Measurements from ENCODE around the gene MYO5B. TPM values are rescaled to one million over a fixed set of nuclear protein-coding genes. Genes with fewer than 3 reads are reported as not detected.

The MYO5B gene
- total RNA-seq, 1 donor from 2014 or later = 0.52 TPM

DNA sequence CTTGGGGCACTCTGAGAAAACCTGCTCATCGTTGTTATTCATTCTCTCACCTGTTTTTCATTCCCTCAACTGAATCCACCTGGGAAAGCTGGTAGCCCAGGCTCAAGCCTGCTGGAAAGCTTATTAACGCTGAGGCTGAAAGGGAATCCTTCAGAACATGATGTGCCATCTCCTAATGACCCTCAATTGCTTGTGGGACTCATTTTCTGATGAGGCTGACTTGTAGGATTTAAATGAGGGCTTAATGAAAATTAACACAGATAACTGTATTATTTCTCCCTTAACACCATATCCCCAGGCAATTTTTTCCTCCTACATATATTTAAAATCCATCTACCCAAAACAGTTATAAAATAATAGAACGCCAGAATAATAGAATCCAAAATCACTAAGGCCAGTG is 218.9 kb downstream of the MYO5B start:
- no peak overlapping the region for H3K9ac ChIP-seq (ENCODE audit: low read depth in 1 of 3, low read length in 3 of 3)
- no peaks in the 10 kb centered on the region for H3K36me3 ChIP-seq (ENCODE audit: control insufficient read depth in 3 of 3, insufficient read depth in 3 of 3, low read length in 3 of 3)
- H3K27ac ChIP-seq (ENCODE audit: low read depth, low read length) = no peak overlapping the region
- peaks cover 0 to 6% (median 3%) of the 10 kb centered on the region in 3 donors for H3K4me1 ChIP-seq (ENCODE audit: control insufficient read depth in 3 of 3, insufficient read depth in 3 of 3, low read length in 3 of 3)
- H3K4me3 ChIP-seq (ENCODE audit: low read length in 3 of 3) = no peak overlapping the region
- H3K27me3 ChIP-seq (ENCODE audit: control insufficient read depth in 3 of 3, insufficient read depth in 3 of 3, low read length in 3 of 3) = peaks cover 0 to 4% (median 0%) of the 10 kb centered on the region in 3 donors
- no peaks in the 10 kb centered on the region for H3K9me3 ChIP-seq (ENCODE audit: control insufficient read depth in 3 of 3, low read length in 3 of 3)

DNA sequence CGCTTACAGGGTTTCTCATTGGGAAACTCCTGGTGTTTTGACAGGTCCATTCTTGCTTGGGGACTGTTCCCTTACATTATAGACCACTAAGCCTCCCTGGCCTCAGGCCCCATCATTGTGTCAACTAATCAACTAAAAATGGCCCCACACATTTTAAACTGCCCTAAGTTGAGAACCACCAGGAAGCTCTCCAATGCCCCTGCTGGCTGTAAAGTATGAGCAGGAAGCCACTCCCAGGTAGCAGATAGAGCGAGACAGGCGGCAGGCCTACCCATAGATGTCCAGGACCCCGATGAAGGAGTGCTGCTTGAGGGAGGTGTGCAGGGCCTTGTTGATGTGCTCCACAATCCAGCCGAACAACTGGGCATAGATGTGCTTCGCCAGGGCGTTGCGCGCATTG is 220.9 kb downstream of the MYO5B start:
- Histone ChIP-seq H3K9ac (ENCODE audit: low read depth in 1 of 3, low read length in 3 of 3) (no peak overlapping the region), H3K4me3 (ENCODE audit: low read length in 3 of 3) (no peak overlapping the region), H3K36me3 (ENCODE audit: control insufficient read depth in 3 of 3, insufficient read depth in 3 of 3, low read length in 3 of 3) (no peaks in the 10 kb centered on the region), H3K27ac (ENCODE audit: low read depth, low read length) (no peak overlapping the region), H3K4me1 (ENCODE audit: control insufficient read depth in 3 of 3, insufficient read depth in 3 of 3, low read length in 3 of 3) (peaks cover 0 to 4% (median 0%) of the 10 kb centered on the region in 3 donors), H3K27me3 (ENCODE audit: control insufficient read depth in 3 of 3, insufficient read depth in 3 of 3, low read length in 3 of 3) (peaks cover 0 to 4% (median 0%) of the 10 kb centered on the region in 3 donors), H3K9me3 (ENCODE audit: control insufficient read depth in 3 of 3, low read length in 3 of 3) (no peaks in the 10 kb centered on the region)

DNA sequence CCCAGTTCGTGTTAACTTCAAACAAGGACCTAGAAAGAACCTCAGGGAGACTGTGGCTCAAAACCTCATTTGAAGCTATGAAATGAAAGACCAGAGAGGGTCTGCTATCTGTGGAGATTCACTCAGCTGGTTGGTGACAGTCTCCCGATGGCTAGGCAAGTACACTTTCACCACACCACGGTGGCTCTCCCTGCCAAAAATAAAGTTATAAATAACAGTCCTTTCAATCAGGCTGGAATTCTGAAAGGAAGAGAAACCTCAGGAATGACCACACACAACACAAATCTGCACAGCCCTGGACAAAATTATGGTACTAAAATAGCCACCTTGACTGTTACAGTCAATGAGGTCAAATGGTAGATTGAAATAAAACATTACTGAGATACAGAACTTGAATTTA is 221.4 kb downstream of the MYO5B start:
- no peak overlapping the region for H3K9ac ChIP-seq (ENCODE audit: low read depth in 1 of 3, low read length in 3 of 3)
- no peaks in the 10 kb centered on the region for H3K9me3 ChIP-seq (ENCODE audit: control insufficient read depth in 3 of 3, low read length in 3 of 3)
- no peak overlapping the region for H3K27ac ChIP-seq (ENCODE audit: low read depth, low read length)
- peaks cover 0 to 4% (median 0%) of the 10 kb centered on the region in 3 donors for H3K27me3 ChIP-seq (ENCODE audit: control insufficient read depth in 3 of 3, insufficient read depth in 3 of 3, low read length in 3 of 3)
- H3K4me3 ChIP-seq (ENCODE audit: low read length in 3 of 3) = no peak overlapping the region
- peaks cover 0 to 4% (median 0%) of the 10 kb centered on the region in 3 donors for H3K4me1 ChIP-seq (ENCODE audit: control insufficient read depth in 3 of 3, insufficient read depth in 3 of 3, low read length in 3 of 3)
- no peaks in the 10 kb centered on the region for H3K36me3 ChIP-seq (ENCODE audit: control insufficient read depth in 3 of 3, insufficient read depth in 3 of 3, low read length in 3 of 3)

DNA sequence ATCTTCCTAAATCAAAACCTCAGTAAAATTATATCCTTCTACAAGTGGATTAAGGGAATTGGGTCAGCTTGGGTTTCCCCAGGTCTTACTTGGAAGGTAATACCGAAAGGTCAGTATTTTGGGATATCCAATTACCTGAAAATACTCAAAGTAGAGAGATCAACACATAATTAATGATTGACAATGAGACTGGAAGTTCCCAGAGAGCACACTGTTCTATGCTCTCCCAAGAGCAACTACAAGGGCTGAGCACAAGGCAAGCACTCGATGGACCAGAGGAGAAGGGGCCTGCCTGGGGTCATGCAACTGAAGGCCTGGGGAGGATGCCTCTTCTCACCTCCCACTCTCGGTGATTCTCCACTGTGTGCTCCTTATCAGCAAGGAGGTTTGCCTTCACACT is 222.4 kb downstream of the MYO5B start:
- Histone ChIP-seq H3K36me3 (ENCODE audit: control insufficient read depth in 3 of 3, insufficient read depth in 3 of 3, low read length in 3 of 3) (no peaks in the 10 kb centered on the region), H3K27ac (ENCODE audit: low read depth, low read length) (no peak overlapping the region), H3K27me3 (ENCODE audit: control insufficient read depth in 3 of 3, insufficient read depth in 3 of 3, low read length in 3 of 3) (peaks cover 0 to 3% (median 0%) of the 10 kb centered on the region in 3 donors)

DNA sequence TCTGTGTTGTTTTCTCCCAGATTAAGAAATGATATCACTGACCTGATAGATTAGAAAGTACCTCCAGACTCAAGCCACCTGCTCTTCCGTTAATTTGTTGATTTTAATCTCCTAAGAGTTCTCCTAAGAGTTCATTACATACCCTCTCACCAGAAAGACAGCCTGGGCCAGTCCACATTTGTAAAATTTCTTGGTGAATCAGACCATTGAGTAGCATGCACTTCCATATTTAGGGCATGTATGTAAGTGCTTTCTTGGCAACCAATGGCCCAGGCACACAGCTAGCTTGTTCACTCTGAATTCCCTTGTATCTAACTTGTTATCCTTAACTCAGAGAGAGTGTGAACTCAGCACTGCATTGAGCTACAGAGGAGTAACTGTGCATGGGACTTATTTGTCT is 223.5 kb downstream of the MYO5B start:
- Histone ChIP-seq H3K4me1 (ENCODE audit: control insufficient read depth in 3 of 3, insufficient read depth in 3 of 3, low read length in 3 of 3) (peaks cover 0 to 4% (median 0%) of the 10 kb centered on the region in 3 donors), H3K36me3 (ENCODE audit: control insufficient read depth in 3 of 3, insufficient read depth in 3 of 3, low read length in 3 of 3) (no peaks in the 10 kb centered on the region), H3K27me3 (ENCODE audit: control insufficient read depth in 3 of 3, insufficient read depth in 3 of 3, low read length in 3 of 3) (no peaks in the 10 kb centered on the region), H3K9ac (ENCODE audit: low read depth in 1 of 3, low read length in 3 of 3) (no peak overlapping the region), H3K9me3 (ENCODE audit: control insufficient read depth in 3 of 3, low read length in 3 of 3) (no peaks in the 10 kb centered on the region), H3K27ac (ENCODE audit: low read depth, low read length) (no peak overlapping the region), H3K4me3 (ENCODE audit: low read length in 3 of 3) (no peak overlapping the region)

More for the DNA sequence above, 222.4 kb downstream of the MYO5B start:
- peaks cover 0 to 4% (median 0%) of the 10 kb centered on the region in 3 donors for H3K4me1 ChIP-seq (ENCODE audit: control insufficient read depth in 3 of 3, insufficient read depth in 3 of 3, low read length in 3 of 3)
- no peak overlapping the region for H3K4me3 ChIP-seq (ENCODE audit: low read length in 3 of 3)
- no peaks in the 10 kb centered on the region for H3K9me3 ChIP-seq (ENCODE audit: control insufficient read depth in 3 of 3, low read length in 3 of 3)
- H3K9ac ChIP-seq (ENCODE audit: low read depth in 1 of 3, low read length in 3 of 3) = no peak overlapping the region

DNA sequence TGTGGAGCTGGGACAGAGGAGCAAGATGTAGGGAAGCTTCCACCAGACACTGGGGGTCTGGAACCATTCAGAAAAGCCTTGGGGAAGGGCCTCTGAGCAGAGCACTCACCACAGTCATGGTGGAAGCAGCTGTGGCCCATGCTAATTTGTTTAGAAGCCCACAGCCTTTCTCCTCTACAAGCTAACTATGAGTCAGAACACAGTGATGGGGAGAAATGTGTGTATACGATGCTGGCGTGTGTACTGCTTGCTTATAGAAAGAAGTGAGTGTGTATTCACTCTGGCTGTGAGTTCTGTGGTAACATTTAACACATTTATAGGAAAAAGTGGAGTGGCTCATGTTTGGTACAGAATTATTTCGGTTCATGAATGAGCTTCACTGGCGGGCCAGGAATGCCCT is 224.6 kb downstream of the MYO5B start:
- H3K36me3 ChIP-seq (ENCODE audit: control insufficient read depth in 3 of 3, insufficient read depth in 3 of 3, low read length in 3 of 3) = no peaks in the 10 kb centered on the region
- no peak overlapping the region for H3K4me3 ChIP-seq (ENCODE audit: low read length in 3 of 3)
- no peak overlapping the region for H3K9ac ChIP-seq (ENCODE audit: low read depth in 1 of 3, low read length in 3 of 3)
- H3K27me3 ChIP-seq (ENCODE audit: control insufficient read depth in 3 of 3, insufficient read depth in 3 of 3, low read length in 3 of 3) = no peaks in the 10 kb centered on the region
- no peaks in the 10 kb centered on the region for H3K9me3 ChIP-seq (ENCODE audit: control insufficient read depth in 3 of 3, low read length in 3 of 3)
- peaks cover 0 to 4% (median 0%) of the 10 kb centered on the region in 3 donors for H3K4me1 ChIP-seq (ENCODE audit: control insufficient read depth in 3 of 3, insufficient read depth in 3 of 3, low read length in 3 of 3)
- no peak overlapping the region for H3K27ac ChIP-seq (ENCODE audit: low read depth, low read length)

DNA sequence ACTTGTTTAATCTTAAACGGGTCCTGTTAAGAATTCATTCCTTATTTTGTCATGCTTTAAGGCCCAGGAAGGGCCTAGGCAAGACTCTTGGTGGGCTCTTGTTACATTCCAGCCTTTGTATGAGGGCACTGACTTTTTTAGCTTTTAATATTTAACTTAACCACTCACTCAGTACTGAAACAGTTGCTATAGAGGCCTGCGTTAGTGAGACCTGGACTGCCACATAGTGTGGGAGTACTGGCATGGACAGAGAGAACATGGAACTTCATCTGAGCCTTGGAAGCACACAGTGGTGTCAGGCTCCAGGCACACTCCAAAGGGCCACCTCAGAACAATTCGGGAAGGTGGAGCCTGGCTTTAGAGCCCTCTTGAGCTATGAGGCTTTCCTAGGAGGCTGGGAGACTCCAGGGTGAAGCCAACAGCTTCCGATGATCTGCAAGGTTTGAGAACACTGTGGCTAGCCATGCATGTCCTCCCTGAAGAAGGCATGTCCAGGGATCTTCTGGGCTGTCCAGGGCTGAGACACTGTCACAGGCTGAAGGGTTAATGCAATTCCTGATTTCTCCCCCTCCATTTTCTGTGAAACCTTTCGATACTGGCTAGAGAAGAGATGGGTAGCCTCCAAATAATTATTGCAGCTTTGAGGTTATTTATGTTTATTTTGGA is 226.2 kb downstream of the MYO5B start:
- H3K9ac ChIP-seq (ENCODE audit: low read depth in 1 of 3, low read length in 3 of 3) = no peak overlapping the region
- H3K4me3 ChIP-seq (ENCODE audit: low read length in 3 of 3) = no peak overlapping the region
- H3K4me1 ChIP-seq (ENCODE audit: control insufficient read depth in 3 of 3, insufficient read depth in 3 of 3, low read length in 3 of 3) = no peaks in the 10 kb centered on the region

DNA sequence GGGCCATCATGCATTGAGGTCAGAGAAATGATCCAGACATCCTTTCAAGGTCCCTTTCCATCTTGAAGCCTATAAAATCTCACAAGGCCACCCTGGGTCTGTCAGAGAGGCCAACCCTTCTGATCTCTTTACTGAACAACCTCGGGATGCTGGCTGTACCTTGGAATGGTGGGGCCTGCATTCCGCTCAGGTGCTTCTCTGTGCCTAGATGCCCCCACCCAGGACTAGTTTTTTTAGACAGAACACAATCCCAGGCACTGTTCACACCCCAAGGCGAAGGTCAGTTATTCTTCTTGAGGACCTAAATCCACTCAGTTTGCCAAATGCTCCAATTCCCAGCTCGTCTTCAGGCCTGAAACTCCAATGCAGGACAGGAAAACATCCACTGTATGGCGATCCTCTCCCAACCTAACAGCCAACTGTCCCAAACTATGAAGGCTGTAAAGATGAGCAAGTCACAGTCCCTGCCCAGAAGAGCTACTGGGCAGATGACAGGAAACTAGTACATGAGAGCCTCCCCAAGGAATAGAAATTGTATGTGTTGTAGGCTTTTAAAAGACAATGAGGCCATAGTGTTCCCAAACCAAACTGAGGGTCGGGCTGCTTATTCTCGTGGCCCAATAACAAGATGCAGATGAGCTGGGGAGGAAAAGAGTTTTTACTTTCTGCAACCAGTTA is 227.2 kb downstream of the MYO5B start:
- Histone ChIP-seq H3K4me1 (ENCODE audit: control insufficient read depth in 3 of 3, insufficient read depth in 3 of 3, low read length in 3 of 3) (no peaks in the 10 kb centered on the region), H3K36me3 (ENCODE audit: control insufficient read depth in 3 of 3, insufficient read depth in 3 of 3, low read length in 3 of 3) (no peaks in the 10 kb centered on the region), H3K9ac (ENCODE audit: low read depth in 1 of 3, low read length in 3 of 3) (no peak overlapping the region), H3K4me3 (ENCODE audit: low read length in 3 of 3) (no peak overlapping the region), H3K27ac (ENCODE audit: low read depth, low read length) (no peak overlapping the region), H3K9me3 (ENCODE audit: control insufficient read depth in 3 of 3, low read length in 3 of 3) (no peaks in the 10 kb centered on the region), H3K27me3 (ENCODE audit: control insufficient read depth in 3 of 3, insufficient read depth in 3 of 3, low read length in 3 of 3) (no peaks in the 10 kb centered on the region)

More for the DNA sequence above, 226.2 kb downstream of the MYO5B start:
- H3K27ac ChIP-seq (ENCODE audit: low read depth, low read length) = no peak overlapping the region
- no peaks in the 10 kb centered on the region for H3K9me3 ChIP-seq (ENCODE audit: control insufficient read depth in 3 of 3, low read length in 3 of 3)
- no peaks in the 10 kb centered on the region for H3K36me3 ChIP-seq (ENCODE audit: control insufficient read depth in 3 of 3, insufficient read depth in 3 of 3, low read length in 3 of 3)
- no peaks in the 10 kb centered on the region for H3K27me3 ChIP-seq (ENCODE audit: control insufficient read depth in 3 of 3, insufficient read depth in 3 of 3, low read length in 3 of 3)

DNA sequence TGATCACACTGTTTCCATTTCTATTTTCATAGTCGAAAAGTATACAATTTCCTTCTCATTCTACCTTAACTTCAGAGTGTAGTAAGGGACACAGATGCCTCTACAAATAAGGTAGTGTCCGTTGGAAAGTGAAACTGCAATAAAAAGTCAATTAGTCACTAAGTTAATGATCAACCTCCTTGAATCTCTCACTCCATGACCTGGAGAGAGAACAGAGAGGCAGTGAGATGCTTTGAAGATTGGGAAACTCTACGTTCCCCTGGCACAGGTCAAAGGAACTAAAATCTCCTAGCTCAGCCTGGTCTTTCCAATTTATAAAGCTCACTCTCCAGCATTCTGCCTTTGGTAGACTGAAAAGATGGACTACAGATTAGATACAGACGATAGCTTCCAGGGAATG is 227.8 kb downstream of the MYO5B start:
- no peaks in the 10 kb centered on the region for H3K4me1 ChIP-seq (ENCODE audit: control insufficient read depth in 3 of 3, insufficient read depth in 3 of 3, low read length in 3 of 3)
- H3K36me3 ChIP-seq (ENCODE audit: control insufficient read depth in 3 of 3, insufficient read depth in 3 of 3, low read length in 3 of 3) = no peaks in the 10 kb centered on the region
- H3K27me3 ChIP-seq (ENCODE audit: control insufficient read depth in 3 of 3, insufficient read depth in 3 of 3, low read length in 3 of 3) = no peaks in the 10 kb centered on the region
- H3K27ac ChIP-seq (ENCODE audit: low read depth, low read length) = no peak overlapping the region
- no peak overlapping the region for H3K9ac ChIP-seq (ENCODE audit: low read depth in 1 of 3, low read length in 3 of 3)
- H3K4me3 ChIP-seq (ENCODE audit: low read length in 3 of 3) = no peak overlapping the region
- H3K9me3 ChIP-seq (ENCODE audit: control insufficient read depth in 3 of 3, low read length in 3 of 3) = no peaks in the 10 kb centered on the region

DNA sequence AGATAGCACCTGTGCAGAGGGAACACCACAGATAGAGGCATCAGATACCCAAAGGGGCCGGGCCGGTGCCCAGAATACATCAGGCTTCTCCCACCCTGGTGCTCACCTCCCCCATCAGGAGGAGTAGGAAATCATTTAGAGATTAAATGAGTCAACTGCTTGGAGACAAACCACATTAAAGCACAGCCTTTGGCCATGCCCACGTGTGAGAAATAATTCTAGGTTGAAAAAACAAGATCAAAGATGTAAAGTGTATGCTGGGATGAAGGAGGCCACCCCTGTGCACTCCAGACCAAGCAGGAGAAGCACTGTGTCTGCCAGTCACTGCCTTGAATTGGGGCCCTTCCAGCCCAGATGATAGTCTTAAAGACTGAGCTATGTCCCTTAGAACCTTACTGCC is 228.9 kb downstream of the MYO5B start:
- Histone ChIP-seq H3K9me3 (ENCODE audit: control insufficient read depth in 3 of 3, low read length in 3 of 3) (no peaks in the 10 kb centered on the region), H3K4me1 (ENCODE audit: control insufficient read depth in 3 of 3, insufficient read depth in 3 of 3, low read length in 3 of 3) (no peaks in the 10 kb centered on the region), H3K36me3 (ENCODE audit: control insufficient read depth in 3 of 3, insufficient read depth in 3 of 3, low read length in 3 of 3) (no peaks in the 10 kb centered on the region), H3K4me3 (ENCODE audit: low read length in 3 of 3) (no peak overlapping the region), H3K27ac (ENCODE audit: low read depth, low read length) (no peak overlapping the region), H3K27me3 (ENCODE audit: control insufficient read depth in 3 of 3, insufficient read depth in 3 of 3, low read length in 3 of 3) (no peaks in the 10 kb centered on the region), H3K9ac (ENCODE audit: low read depth in 1 of 3, low read length in 3 of 3) (no peak overlapping the region)

Measured in skeletal muscle tissue (tissue), 4 donors.